SK-N-MC (cell line): ENCODE results near the gene DENND6B.

Source experiments
- EZH2 ChIP-seq: fragments of 200-600 bp; sonication (generic); IDR thresholded peaks from one replicate; pipeline ENCODE4 v1.6.1; 2017; ENCODE audit warnings: antibody characterized with exemption
- FOXP2 ChIP-seq: optimal IDR thresholded peaks from 2 replicates; pipeline ENCODE3; 2011; ENCODE audit warnings: mild to moderate bottlenecking, moderate library complexity; ENCODE audit not compliant: insufficient read depth; ENCODE audit errors: extremely low read length, control extremely low read depth
- POLR2AphosphoS5 ChIP-seq: IDR thresholded peaks from 2 replicates; pipeline ENCODE4 v1.6.1; 2012; ENCODE audit warnings: mild to moderate bottlenecking, low read depth, low read length, borderline replicate concordance

- TF ChIP-seq POLR2AphosphoS5 (no peak), EZH2 (no peak), FOXP2 (no peak)
These were observed 48.4 kb downstream of the DENND6B start for GRCh38 chr22:50278461-50278860.
